Measurements from ENCODE around the gene EPAS1. TPM values are rescaled to one million over a fixed set of nuclear protein-coding genes. Genes with fewer than 3 reads are reported as not detected.

EPAS1 gene
- total RNA-seq, 1 experiment from 2014 or later: 8.5 TPM

GRCh38 chr2:46430413-46430812, 133.2 kb downstream of the EPAS1 start:
- H3K27ac Mint-ChIP-seq: no peak overlapping the region
- ChIA-PET POLR2A (no interaction called here), CTCF (no interaction called here)

GRCh38 chr2:46430992-46431391, 133.8 kb downstream of the EPAS1 start:
- Mint-ChIP-seq H3K27ac (no peak overlapping the region), H3K4me3 (no peak overlapping the region), H3K9me3 (peaks cover 7% of the 10 kb centered on the region), H3K27me3 (ENCODE audit: low read depth) (peaks cover 3% of the 10 kb centered on the region), H3K4me1 (peaks cover 14% of the 10 kb centered on the region), H3K36me3 (no peaks in the 10 kb centered on the region; the same call in 1 of the 2 replicates)
- DNase-seq (ENCODE audit: low spot score) (no peak), ATAC-seq (no peak)
- ChIA-PET CTCF (no interaction called here), POLR2A (no interaction called here)
- TF ChIP-seq EMX1 (CRISPR knock-in tag; IDR thresholded peaks at IDR 0.05) (no peak), TP53 (CRISPR knock-in tag; IDR thresholded peaks at IDR 0.05) (no peak), ZBTB43 (CRISPR knock-in tag; IDR thresholded peaks at IDR 0.05) (no peak), NR3C1 (CRISPR knock-in tag; conservative IDR thresholded peaks at IDR 0.05; ENCODE audit: low read depth) (no peak), NFE2L1 (CRISPR knock-in tag; IDR thresholded peaks at IDR 0.05) (no peak), MYBL2 (CRISPR knock-in tag; IDR thresholded peaks at IDR 0.05) (no peak), NFATC4 (CRISPR knock-in tag; IDR thresholded peaks at IDR 0.05) (no peak), ZMAT4 (CRISPR knock-in tag; IDR thresholded peaks at IDR 0.05) (no peak), IRF1 (CRISPR knock-in tag; IDR thresholded peaks at IDR 0.05) (no peak), AFF4 (CRISPR knock-in tag; IDR thresholded peaks at IDR 0.05; ENCODE audit: borderline replicate concordance) (no peak), E2F1 (CRISPR knock-in tag; IDR thresholded peaks at IDR 0.05) (no peak), FOXP1 (CRISPR knock-in tag; IDR thresholded peaks at IDR 0.05; ENCODE audit: borderline replicate concordance) (no peak), STAT6 (CRISPR knock-in tag; conservative IDR thresholded peaks at IDR 0.05; ENCODE audit: low read depth) (no peak), ZNF423 (CRISPR knock-in tag; IDR thresholded peaks at IDR 0.05) (no peak)

More at GRCh38 chr2:46430413-46430812, 133.2 kb downstream of the EPAS1 start:
- TF ChIP-seq SOX15 (CRISPR knock-in tag; IDR thresholded peaks at IDR 0.05): no peak
- TF ChIP-seq MXD4 (CRISPR knock-in tag; IDR thresholded peaks at IDR 0.05; ENCODE audit: borderline replicate concordance): no peak
- no peak for TF ChIP-seq ZNF416 (CRISPR knock-in tag; IDR thresholded peaks at IDR 0.05)
- TF ChIP-seq ATF3 (CRISPR knock-in tag; conservative IDR thresholded peaks at IDR 0.05): no peak
- no peak for TF ChIP-seq IRF2 (CRISPR knock-in tag; IDR thresholded peaks at IDR 0.05; ENCODE audit: borderline replicate concordance, low read depth)
- no peak for TF ChIP-seq AR (CRISPR knock-in tag; IDR thresholded peaks at IDR 0.05)
- DNase-seq (ENCODE audit: low spot score) (no peak), ATAC-seq (no peak)
- H3K4me1 Mint-ChIP-seq: peaks cover 12% of the 10 kb centered on the region
- H3K27me3 Mint-ChIP-seq (ENCODE audit: low read depth): peaks cover 3% of the 10 kb centered on the region
- no peak overlapping the region for H3K4me3 Mint-ChIP-seq
- H3K9me3 Mint-ChIP-seq: peaks cover 7% of the 10 kb centered on the region
- no peaks in the 10 kb centered on the region; the same call in 1 of the 2 replicates for H3K36me3 Mint-ChIP-seq

Data from WTC11 (cell line).